ENCODE results near the gene PSMD13.
A peak's percentile ranks its signal among the peaks of the same experiment; 100 is the strongest.

- TF ChIP-seq E2F2 (CRISPR knock-in tag; IDR thresholded peaks at IDR 0.05; ENCODE audit: borderline replicate concordance) (no peak), MXI1 (IDR thresholded peaks at IDR 0.05; ENCODE audit: borderline replicate concordance, low read depth, low read length) (peak; percentile 73; the same call in 1 of the 3 replicates)
Observed at GRCh38 chr11:207208-207862, 29.4 kb upstream of the PSMD13 start, which contains the start of the genes BET1L and RIC8A.

Data from HepG2 (cell line).